Erythroblast (primary cell): Measurements from ENCODE around the gene MED16.

ENCODE experiments used
- GATA1 ChIP-seq: IDR thresholded peaks from 2 replicates; pipeline ENCODE4 v1.6.1; 2011; ENCODE audit warnings: low read depth, mild to moderate bottlenecking, control low read depth, low read length, moderate library complexity
- POLR2A ChIP-seq: IDR thresholded peaks from 2 replicates; pipeline ENCODE4 v1.6.1; 2011; ENCODE audit warnings: mild to moderate bottlenecking, low read length

DNA sequence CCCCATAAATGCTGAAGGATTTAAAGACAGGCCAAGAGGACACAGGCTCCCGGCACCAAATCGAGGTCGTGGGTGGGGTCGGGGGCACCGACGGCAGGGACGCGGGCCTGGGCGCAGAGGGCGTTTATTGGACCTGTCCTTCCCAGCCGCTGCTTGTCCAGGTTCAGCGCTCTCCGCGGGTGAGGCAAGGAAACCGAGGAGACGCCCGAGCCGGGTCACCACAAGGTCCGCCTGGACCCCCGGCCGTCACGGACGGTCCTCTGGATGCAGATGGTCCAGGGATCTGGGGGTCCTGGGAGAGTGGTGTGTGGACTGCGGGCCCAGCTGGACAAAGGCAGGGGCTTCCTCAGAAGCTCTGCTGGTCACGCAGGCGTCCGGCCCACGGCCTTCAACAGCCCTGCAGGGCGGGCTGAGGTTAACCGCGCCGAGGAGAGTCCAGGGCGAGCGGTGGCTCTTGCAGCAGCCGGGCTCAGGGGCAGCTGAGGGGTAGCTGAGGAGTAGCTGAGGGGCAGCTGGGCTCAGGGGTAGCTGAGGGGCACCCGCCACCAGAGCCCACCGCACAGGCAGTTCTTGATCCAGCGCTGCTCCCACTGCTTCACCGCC lies 25.0 kb downstream of the MED16 start:
- no peak for TF ChIP-seq POLR2A
- TF ChIP-seq GATA1, result no peak
